HPDE6-E6E7 (cell line): Measurements from ENCODE around the gene GRB7.
"Not testable (repeated sequence)": the region's sequence is repeated elsewhere in the genome, so short reads cannot be mapped to it uniquely, and the experiment has no call there.

Source experiments
- DNase-seq: peaks from one replicate; pipeline ENCODE4 v3.0.0; 2011; ENCODE audit warnings: missing footprints; ENCODE audit errors: extremely low spot score

GRB7 gene

GRCh38 chr17:39737760-39738567 lies at the start of gene GRB7:
GRB7 (plus strand) TSS chr17:39737938; CDS start chr17:39742302, 4,364 bp downstream.
- DNase-seq: peak; percentile 86

GRCh38 chr17:39688475-39688835 lies 49.3 kb upstream of the GRB7 start:
- no peak for DNase-seq

- DNase-seq: no peak
Observed at GRCh38 chr17:39688945-39689344, 48.8 kb upstream of the GRB7 start.

GRCh38 chr17:39694593-39694992 lies 43.1 kb upstream of the GRB7 start:
- no peak for DNase-seq

GRCh38 chr17:39695089-39695474 lies 42.7 kb upstream of the GRB7 start:
- DNase-seq: no peak

GRCh38 chr17:39696731-39697130 lies 41.0 kb upstream of the GRB7 start:
- no peak for DNase-seq

GRCh38 chr17:39697961-39698360 lies 39.8 kb upstream of the GRB7 start:
- DNase-seq: no peak

GRCh38 chr17:39699157-39699817 lies 38.5 kb upstream of the GRB7 start:
- not testable (repeated sequence) for DNase-seq

- peak; percentile 72 for DNase-seq
Observed at GRCh38 chr17:39699818-39700147, 38.0 kb upstream of the GRB7 start, which contains the start of gene ERBB2. ERBB2 (plus strand) TSS chr17:39700064; CDS start chr17:39700239, 175 bp downstream.

GRCh38 chr17:39700148-39700987 lies 37.4 kb upstream of the GRB7 start:
- DNase-seq: no peak

GRCh38 chr17:39701012-39701783 lies 36.5 kb upstream of the GRB7 start:
- no peak for DNase-seq

- no peak for DNase-seq
Observed at GRCh38 chr17:39701784-39702422, 35.8 kb upstream of the GRB7 start.

GRCh38 chr17:39702901-39703893 lies 34.5 kb upstream of the GRB7 start:
- no peak for DNase-seq

GRCh38 chr17:39703913-39704312 lies 33.8 kb upstream of the GRB7 start:
- no peak for DNase-seq

GRCh38 chr17:39704821-39705551 lies 32.8 kb upstream of the GRB7 start:
- DNase-seq: no peak

- DNase-seq: peak; percentile 91
Observed at GRCh38 chr17:39705786-39706348, 31.9 kb upstream of the GRB7 start.

- no peak for DNase-seq
Observed at GRCh38 chr17:39706383-39706782, 31.4 kb upstream of the GRB7 start.

- no peak for DNase-seq
Observed at GRCh38 chr17:39706921-39707337, 30.8 kb upstream of the GRB7 start.
